Measurements from ENCODE around the gene LRRC28.

Gene LRRC28

DNA sequence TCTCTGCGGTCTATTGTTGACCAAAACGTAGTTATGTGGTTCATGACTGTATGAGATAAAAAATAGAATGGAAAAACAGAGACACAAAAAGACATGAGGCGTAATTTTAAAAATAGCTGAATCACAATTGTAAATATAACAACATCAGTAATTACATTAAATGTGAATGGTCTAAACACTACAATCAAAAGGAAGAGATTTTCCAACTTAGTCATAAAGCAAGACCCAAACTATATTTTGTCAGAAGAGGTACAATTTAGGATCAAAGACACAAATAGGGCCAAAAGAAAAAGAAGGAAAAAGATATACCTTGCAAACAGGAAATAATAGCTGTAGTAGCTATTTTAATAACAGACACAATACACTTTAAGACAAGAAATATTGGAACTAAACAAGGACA, 61.5 kb downstream of the LRRC28 start:
- Histone ChIP-seq H3K4me1 (ENCODE audit: control insufficient read depth, insufficient read depth, low read length) (no peaks in the 10 kb centered on the region), H3K9ac (ENCODE audit: low read length) (no peak overlapping the region), H3K27me3 (ENCODE audit: control insufficient read depth, insufficient read depth, low read length) (no peaks in the 10 kb centered on the region), H3K4me3 (ENCODE audit: low read length) (no peak overlapping the region), H3K9me3 (ENCODE audit: control insufficient read depth, low read length) (no peaks in the 10 kb centered on the region), H3K36me3 (ENCODE audit: control insufficient read depth, insufficient read depth, low read length) (no peaks in the 10 kb centered on the region)

GRCh38 chr15:99315636-99316035, 64.4 kb downstream of the LRRC28 start:
- H3K36me3 ChIP-seq (ENCODE audit: control insufficient read depth, insufficient read depth, low read length): no peaks in the 10 kb centered on the region
- peaks cover 5% of the 10 kb centered on the region for H3K4me1 ChIP-seq (ENCODE audit: control insufficient read depth, insufficient read depth, low read length)
- no peak overlapping the region for H3K4me3 ChIP-seq (ENCODE audit: low read length)
- H3K9me3 ChIP-seq (ENCODE audit: control insufficient read depth, low read length): no peaks in the 10 kb centered on the region
- H3K9ac ChIP-seq (ENCODE audit: low read length): no peak overlapping the region
- H3K27me3 ChIP-seq (ENCODE audit: control insufficient read depth, insufficient read depth, low read length): no peaks in the 10 kb centered on the region

DNA sequence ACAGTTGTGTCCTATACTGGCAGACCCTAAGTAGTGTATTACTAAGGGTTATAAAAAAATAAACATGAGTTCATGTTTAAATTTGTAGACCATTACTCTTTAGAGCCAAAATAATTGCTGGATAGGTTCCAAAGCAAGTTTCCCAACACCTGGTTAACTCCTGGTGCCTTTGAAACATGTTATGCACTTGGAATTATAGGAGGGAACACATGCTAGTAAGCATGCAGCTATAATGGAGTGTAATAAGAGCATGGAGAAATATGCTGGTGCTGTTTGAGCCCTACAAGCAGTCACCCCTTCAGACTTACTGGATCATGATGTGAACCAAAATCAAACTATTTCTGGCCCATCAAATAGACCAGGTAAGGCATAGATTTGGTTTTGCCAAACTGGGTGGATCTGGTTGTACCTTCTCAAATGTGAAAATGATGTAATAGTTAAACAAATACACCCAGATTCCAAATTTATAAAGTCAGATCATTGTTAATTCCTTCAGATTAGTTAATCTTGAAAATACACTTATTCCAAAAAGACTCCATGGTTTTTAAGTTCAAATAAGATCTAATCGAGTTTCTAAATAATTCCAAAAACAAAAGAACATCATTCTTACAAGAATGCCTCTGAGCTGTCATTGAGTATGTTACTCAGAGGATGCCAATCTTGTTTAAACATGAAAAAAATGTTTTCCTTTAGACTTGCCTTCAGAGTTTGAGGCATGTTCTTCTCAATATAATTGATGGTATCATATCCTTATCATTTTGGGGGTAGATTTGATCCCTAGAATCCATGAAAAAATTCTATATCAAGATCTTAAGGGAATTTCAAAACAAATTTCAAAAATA, 69.3 kb downstream of the LRRC28 start:
- no peaks in the 10 kb centered on the region for H3K9me3 ChIP-seq (ENCODE audit: control insufficient read depth, low read length)
- no peak overlapping the region for H3K4me3 ChIP-seq (ENCODE audit: low read length)
- no peaks in the 10 kb centered on the region for H3K27me3 ChIP-seq (ENCODE audit: control insufficient read depth, insufficient read depth, low read length)
- no peak overlapping the region for H3K9ac ChIP-seq (ENCODE audit: low read length)
- no peaks in the 10 kb centered on the region for H3K36me3 ChIP-seq (ENCODE audit: control insufficient read depth, insufficient read depth, low read length)
- peaks cover 9% of the 10 kb centered on the region for H3K4me1 ChIP-seq (ENCODE audit: control insufficient read depth, insufficient read depth, low read length)

- Histone ChIP-seq H3K36me3 (ENCODE audit: control insufficient read depth, insufficient read depth, low read length) (no peaks in the 10 kb centered on the region), H3K9ac (ENCODE audit: low read length) (no peak overlapping the region), H3K9me3 (ENCODE audit: control insufficient read depth, low read length) (no peaks in the 10 kb centered on the region), H3K4me1 (ENCODE audit: control insufficient read depth, insufficient read depth, low read length) (peaks cover 9% of the 10 kb centered on the region), H3K4me3 (ENCODE audit: low read length) (no peak overlapping the region), H3K27me3 (ENCODE audit: control insufficient read depth, insufficient read depth, low read length) (no peaks in the 10 kb centered on the region)
Measured at GRCh38 chr15:99321468-99321867, 70.2 kb downstream of the LRRC28 start.

DNA sequence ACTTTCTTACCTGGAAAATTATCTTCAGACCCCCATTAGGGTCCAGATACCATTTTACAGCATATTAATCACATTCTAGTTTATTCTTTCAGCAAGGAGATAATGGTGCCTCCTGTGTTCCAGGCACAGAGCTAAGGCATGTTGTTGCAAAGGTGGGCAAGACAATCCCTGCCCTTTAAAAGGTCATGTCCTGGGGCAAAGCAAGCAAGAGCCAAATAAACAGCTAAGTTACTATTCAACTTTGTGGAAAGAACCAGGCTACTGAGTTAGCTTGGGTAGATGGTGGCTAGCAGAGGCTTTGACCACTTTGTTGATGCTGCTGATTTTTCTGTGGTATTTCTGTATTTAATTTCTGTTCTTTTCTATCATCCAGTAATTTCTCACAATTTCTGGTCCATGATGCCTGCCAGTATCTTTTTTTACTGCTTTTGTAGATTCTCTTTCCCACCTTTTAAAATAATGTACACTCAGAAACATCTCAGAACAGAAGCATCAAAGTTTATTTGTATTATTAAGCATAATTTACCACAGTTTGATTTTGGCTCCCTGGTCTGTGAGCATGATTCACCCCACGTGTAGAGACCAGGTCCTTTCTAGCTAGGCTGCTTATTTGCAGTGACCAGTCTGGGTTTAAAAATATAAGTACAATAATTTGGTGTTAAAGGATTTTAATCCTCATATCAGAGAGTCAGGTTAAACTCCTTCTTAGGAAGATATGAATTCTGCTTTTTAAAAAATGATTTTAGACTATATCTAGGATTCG, 71.5 kb downstream of the LRRC28 start:
- H3K27me3 ChIP-seq (ENCODE audit: control insufficient read depth, insufficient read depth, low read length): no peaks in the 10 kb centered on the region
- peaks cover 9% of the 10 kb centered on the region for H3K4me1 ChIP-seq (ENCODE audit: control insufficient read depth, insufficient read depth, low read length)
- H3K9me3 ChIP-seq (ENCODE audit: control insufficient read depth, low read length): no peaks in the 10 kb centered on the region
- H3K9ac ChIP-seq (ENCODE audit: low read length): no peak overlapping the region
- no peaks in the 10 kb centered on the region for H3K36me3 ChIP-seq (ENCODE audit: control insufficient read depth, insufficient read depth, low read length)
- no peak overlapping the region for H3K4me3 ChIP-seq (ENCODE audit: low read length)

DNA sequence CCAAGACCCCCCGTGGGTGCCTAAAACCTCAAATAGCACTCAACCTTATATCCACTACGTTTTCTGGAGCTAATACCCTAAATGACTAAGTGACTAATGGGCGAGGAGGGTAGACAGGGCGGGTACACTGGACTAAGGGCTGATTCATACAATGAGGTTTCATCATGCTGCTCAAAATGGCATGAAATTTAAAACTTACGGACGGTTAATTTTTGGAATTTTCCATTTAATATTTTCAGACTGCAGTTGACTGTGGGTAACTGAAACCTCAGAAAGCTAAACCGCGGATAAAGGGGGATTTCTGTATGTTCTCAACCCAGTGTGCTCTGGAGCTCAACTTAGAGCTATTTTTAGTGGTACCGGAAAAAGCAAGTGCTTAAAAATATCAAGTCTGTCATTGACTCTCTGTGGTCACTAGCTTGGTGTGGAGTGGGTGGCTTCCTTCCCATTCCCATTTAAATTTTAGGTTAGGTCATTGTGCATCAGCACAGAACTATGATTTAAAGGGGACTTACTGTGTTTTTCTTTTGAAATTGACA, 72.9 kb downstream of the LRRC28 start:
- Histone ChIP-seq H3K4me3 (ENCODE audit: low read length) (no peak overlapping the region), H3K9ac (ENCODE audit: low read length) (no peak overlapping the region), H3K36me3 (ENCODE audit: control insufficient read depth, insufficient read depth, low read length) (no peaks in the 10 kb centered on the region), H3K4me1 (ENCODE audit: control insufficient read depth, insufficient read depth, low read length) (peaks cover 9% of the 10 kb centered on the region), H3K9me3 (ENCODE audit: control insufficient read depth, low read length) (no peaks in the 10 kb centered on the region), H3K27me3 (ENCODE audit: control insufficient read depth, insufficient read depth, low read length) (no peaks in the 10 kb centered on the region)

DNA sequence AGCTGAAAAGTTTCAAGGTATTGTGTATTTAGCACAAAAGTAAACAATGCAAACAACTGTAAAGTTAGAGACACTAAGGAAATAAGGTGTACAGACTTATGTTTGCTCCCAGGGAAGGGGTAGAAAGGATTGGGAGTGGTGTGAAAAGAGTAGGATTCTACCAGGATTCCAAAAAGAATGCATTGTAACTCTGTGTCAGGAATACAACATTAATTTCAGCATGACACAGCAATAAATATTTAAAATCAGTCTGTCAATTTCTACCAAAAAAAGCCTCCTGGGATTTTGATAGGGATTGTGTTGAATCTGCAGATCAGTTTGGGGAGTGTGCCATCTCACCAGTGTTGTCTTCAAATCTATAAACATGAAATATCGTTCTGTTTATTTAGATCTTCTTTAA, 73.4 kb downstream of the LRRC28 start:
- no peaks in the 10 kb centered on the region for H3K36me3 ChIP-seq (ENCODE audit: control insufficient read depth, insufficient read depth, low read length)
- H3K4me1 ChIP-seq (ENCODE audit: control insufficient read depth, insufficient read depth, low read length): peaks cover 9% of the 10 kb centered on the region
- H3K4me3 ChIP-seq (ENCODE audit: low read length): no peak overlapping the region
- no peaks in the 10 kb centered on the region for H3K27me3 ChIP-seq (ENCODE audit: control insufficient read depth, insufficient read depth, low read length)
- no peak overlapping the region for H3K9ac ChIP-seq (ENCODE audit: low read length)
- no peaks in the 10 kb centered on the region for H3K9me3 ChIP-seq (ENCODE audit: control insufficient read depth, low read length)

DNA sequence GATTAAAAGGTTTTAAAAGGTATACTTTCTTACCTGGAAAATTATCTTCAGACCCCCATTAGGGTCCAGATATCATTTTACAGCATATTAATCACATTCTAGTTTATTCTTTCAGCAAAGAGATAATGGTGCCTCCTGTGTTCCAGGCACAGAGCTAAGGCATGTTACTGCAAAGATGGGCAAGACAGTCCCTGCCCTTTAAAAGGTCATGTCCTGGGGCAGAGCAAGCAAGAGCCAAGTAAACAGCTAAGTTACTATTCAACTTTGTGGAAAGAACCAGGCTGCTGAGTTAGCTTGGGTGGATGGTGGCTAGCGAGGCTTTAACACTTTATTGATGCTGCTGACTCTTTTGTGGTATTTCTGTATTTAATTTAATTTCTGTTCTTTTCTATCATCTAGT, 75.0 kb downstream of the LRRC28 start:
- Histone ChIP-seq H3K9me3 (ENCODE audit: control insufficient read depth, low read length) (no peaks in the 10 kb centered on the region), H3K9ac (ENCODE audit: low read length) (no peak overlapping the region), H3K27me3 (ENCODE audit: control insufficient read depth, insufficient read depth, low read length) (no peaks in the 10 kb centered on the region), H3K4me1 (ENCODE audit: control insufficient read depth, insufficient read depth, low read length) (no peaks in the 10 kb centered on the region), H3K4me3 (ENCODE audit: low read length) (no peak overlapping the region), H3K36me3 (ENCODE audit: control insufficient read depth, insufficient read depth, low read length) (no peaks in the 10 kb centered on the region)

DNA sequence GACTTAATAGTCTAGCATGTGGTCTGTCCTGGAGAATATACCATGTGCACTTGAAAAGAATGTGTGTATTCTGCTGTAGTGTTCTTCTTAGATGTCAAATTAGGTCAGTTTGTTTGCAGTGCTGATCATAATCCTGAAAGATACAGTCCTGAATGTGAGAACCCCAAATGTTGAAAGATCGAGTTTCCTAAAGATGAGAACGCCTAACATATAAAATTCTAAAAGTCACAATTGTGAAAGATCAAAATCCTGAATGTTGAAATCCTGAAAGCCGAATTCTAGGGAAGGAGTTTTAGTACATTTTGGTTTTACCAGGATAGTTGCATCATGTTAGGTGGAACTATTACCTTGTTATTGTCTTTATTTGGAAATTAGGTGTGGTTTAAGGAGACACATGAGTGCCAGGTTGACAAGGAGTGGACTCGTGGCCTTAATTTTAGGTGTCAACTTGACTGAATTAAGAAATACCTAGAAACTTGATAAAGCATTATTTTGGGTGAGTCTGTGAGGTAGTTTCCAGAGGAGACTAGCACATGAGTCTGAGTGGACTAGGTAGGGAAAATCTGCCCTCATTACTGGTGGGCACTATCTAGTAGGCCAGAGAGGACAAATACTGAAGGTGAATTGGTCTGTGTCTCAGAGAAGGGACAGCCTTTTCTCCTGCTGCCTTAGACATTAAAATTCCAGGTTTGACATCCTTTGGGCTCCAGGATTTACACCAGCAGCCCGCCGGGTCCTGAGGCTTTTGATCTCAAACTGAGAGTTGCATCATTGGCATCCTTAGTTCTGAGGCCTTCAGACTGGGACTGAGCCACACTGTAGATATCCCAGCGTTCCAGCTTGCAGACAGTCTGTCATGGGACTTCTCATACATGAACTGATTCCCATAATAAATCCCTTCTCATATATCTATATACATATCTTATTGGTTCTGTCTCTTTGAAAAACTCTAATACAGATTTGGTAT, 77.1 kb downstream of the LRRC28 start:
- no peaks in the 10 kb centered on the region for H3K36me3 ChIP-seq (ENCODE audit: control insufficient read depth, insufficient read depth, low read length)
- no peak overlapping the region for H3K4me3 ChIP-seq (ENCODE audit: low read length)
- H3K9ac ChIP-seq (ENCODE audit: low read length): no peak overlapping the region
- H3K4me1 ChIP-seq (ENCODE audit: control insufficient read depth, insufficient read depth, low read length): no peaks in the 10 kb centered on the region
- H3K27me3 ChIP-seq (ENCODE audit: control insufficient read depth, insufficient read depth, low read length): no peaks in the 10 kb centered on the region
- no peaks in the 10 kb centered on the region for H3K9me3 ChIP-seq (ENCODE audit: control insufficient read depth, low read length)

DNA sequence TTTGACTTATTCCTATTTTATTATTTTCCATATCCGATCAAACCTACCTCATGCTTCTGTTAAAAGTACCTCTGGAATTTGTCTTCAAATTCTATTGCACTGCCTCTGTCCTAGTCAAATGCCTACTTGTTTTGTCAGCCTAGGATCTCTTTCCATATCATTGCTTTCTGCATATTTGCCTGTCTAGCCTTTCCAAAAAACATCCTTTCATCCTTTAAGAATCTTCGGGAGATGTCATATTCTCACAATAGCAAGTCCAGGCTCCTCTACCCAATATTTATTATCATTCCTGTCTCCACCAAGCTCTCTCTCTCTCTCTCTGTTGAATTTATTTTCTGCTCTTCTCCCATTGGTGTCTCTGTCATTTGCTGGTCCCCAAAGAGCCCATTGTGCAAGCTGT, 80.1 kb downstream of the LRRC28 start:
- no peaks in the 10 kb centered on the region for H3K27me3 ChIP-seq (ENCODE audit: control insufficient read depth, insufficient read depth, low read length)
- no peak overlapping the region for H3K4me3 ChIP-seq (ENCODE audit: low read length)
- no peaks in the 10 kb centered on the region for H3K9me3 ChIP-seq (ENCODE audit: control insufficient read depth, low read length)
- no peaks in the 10 kb centered on the region for H3K36me3 ChIP-seq (ENCODE audit: control insufficient read depth, insufficient read depth, low read length)
- H3K9ac ChIP-seq (ENCODE audit: low read length): no peak overlapping the region
- H3K4me1 ChIP-seq (ENCODE audit: control insufficient read depth, insufficient read depth, low read length): no peaks in the 10 kb centered on the region

DNA sequence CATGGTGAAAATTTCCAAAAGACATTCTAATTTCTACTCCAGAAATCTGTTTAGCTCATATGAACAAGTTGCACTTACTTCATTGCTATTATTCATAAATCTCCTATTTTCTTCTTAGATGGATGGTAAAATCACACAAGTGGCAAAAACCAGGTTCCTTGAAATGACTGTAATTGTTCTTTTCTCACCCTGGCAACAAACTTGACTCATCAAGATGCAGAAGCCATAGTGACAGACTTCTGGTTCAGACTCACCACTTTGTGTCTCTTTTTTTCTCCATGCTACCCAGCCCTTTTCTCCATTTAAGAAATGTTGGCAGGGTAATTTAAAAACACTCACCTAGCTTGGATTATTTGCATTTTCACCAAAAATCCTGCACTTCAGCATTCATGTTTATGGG, 82.1 kb downstream of the LRRC28 start:
- H3K27me3 ChIP-seq (ENCODE audit: control insufficient read depth, insufficient read depth, low read length): no peaks in the 10 kb centered on the region
- H3K4me1 ChIP-seq (ENCODE audit: control insufficient read depth, insufficient read depth, low read length): no peaks in the 10 kb centered on the region
- H3K4me3 ChIP-seq (ENCODE audit: low read length): no peak overlapping the region
- no peaks in the 10 kb centered on the region for H3K36me3 ChIP-seq (ENCODE audit: control insufficient read depth, insufficient read depth, low read length)
- H3K9ac ChIP-seq (ENCODE audit: low read length): no peak overlapping the region
- no peaks in the 10 kb centered on the region for H3K9me3 ChIP-seq (ENCODE audit: control insufficient read depth, low read length)
